Measurements from ENCODE around the gene SCGB1A1. TPM values are rescaled to one million over a fixed set of nuclear protein-coding genes. Genes with fewer than 3 reads are reported as not detected.
A peak's percentile ranks its signal among the peaks of the same experiment; 100 is the strongest.

The SCGB1A1 gene
- total and polyA plus RNA-seq, 2 of the 13 experiments (the other 11 are each of a cell fraction or from before 2014, with no cell fraction given) = not detected

DNA sequence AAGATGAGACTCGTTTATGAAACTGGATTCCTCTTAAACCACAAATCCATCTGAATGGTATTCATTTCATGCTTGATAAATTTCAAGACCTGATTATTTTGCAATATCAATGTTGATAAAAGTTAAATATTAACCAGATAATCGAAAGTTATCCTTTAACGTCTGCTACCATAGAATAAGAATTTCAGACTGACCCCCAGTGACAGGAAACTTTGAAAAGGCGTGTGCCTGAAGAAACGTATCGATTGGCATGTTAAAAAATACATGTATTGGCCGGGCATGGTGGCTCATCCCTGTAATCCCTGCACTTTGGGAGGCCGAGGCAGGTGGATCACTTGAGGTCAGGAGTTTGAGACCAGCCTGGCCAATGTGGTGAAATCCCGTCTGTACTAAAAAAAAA is 13.9 kb downstream of the SCGB1A1 start (continued):
- TF ChIP-seq CREM (IDR thresholded peaks at IDR 0.05) = 0 out of 2 replicates have a peak, but pooled peaks have one; percentile 16
- no peak for TF ChIP-seq CREM (CRISPR knock-in tag; IDR thresholded peaks at IDR 0.05)
- no peak for TF ChIP-seq JARID2 (CRISPR knock-in tag; IDR thresholded peaks at IDR 0.05; ENCODE audit: insufficient replicate concordance)
- no peak for TF ChIP-seq NAIF1 (CRISPR knock-in tag; IDR thresholded peaks at IDR 0.05; ENCODE audit: borderline replicate concordance)
- TF ChIP-seq, protein P1, sequence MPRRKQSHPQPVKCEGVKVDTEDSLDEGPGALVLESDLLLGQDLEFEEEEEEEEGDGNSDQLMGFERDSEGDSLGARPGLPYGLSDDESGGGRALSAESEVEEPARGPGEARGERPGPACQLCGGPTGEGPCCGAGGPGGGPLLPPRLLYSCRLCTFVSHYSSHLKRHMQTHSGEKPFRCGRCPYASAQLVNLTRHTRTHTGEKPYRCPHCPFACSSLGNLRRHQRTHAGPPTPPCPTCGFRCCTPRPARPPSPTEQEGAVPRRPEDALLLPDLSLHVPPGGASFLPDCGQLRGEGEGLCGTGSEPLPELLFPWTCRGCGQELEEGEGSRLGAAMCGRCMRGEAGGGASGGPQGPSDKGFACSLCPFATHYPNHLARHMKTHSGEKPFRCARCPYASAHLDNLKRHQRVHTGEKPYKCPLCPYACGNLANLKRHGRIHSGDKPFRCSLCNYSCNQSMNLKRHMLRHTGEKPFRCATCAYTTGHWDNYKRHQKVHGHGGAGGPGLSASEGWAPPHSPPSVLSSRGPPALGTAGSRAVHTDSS (CRISPR knock-in tag; conservative IDR thresholded peaks at IDR 0.05) = no peak
- TF ChIP-seq, protein P2, sequence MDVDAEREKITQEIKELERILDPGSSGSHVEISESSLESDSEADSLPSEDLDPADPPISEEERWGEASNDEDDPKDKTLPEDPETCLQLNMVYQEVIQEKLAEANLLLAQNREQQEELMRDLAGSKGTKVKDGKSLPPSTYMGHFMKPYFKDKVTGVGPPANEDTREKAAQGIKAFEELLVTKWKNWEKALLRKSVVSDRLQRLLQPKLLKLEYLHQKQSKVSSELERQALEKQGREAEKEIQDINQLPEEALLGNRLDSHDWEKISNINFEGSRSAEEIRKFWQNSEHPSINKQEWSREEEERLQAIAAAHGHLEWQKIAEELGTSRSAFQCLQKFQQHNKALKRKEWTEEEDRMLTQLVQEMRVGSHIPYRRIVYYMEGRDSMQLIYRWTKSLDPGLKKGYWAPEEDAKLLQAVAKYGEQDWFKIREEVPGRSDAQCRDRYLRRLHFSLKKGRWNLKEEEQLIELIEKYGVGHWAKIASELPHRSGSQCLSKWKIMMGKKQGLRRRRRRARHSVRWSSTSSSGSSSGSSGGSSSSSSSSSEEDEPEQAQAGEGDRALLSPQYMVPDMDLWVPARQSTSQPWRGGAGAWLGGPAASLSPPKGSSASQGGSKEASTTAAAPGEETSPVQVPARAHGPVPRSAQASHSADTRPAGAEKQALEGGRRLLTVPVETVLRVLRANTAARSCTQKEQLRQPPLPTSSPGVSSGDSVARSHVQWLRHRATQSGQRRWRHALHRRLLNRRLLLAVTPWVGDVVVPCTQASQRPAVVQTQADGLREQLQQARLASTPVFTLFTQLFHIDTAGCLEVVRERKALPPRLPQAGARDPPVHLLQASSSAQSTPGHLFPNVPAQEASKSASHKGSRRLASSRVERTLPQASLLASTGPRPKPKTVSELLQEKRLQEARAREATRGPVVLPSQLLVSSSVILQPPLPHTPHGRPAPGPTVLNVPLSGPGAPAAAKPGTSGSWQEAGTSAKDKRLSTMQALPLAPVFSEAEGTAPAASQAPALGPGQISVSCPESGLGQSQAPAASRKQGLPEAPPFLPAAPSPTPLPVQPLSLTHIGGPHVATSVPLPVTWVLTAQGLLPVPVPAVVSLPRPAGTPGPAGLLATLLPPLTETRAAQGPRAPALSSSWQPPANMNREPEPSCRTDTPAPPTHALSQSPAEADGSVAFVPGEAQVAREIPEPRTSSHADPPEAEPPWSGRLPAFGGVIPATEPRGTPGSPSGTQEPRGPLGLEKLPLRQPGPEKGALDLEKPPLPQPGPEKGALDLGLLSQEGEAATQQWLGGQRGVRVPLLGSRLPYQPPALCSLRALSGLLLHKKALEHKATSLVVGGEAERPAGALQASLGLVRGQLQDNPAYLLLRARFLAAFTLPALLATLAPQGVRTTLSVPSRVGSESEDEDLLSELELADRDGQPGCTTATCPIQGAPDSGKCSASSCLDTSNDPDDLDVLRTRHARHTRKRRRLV (CRISPR knock-in tag; IDR thresholded peaks at IDR 0.05) = no peak
- TF ChIP-seq, protein P3, sequence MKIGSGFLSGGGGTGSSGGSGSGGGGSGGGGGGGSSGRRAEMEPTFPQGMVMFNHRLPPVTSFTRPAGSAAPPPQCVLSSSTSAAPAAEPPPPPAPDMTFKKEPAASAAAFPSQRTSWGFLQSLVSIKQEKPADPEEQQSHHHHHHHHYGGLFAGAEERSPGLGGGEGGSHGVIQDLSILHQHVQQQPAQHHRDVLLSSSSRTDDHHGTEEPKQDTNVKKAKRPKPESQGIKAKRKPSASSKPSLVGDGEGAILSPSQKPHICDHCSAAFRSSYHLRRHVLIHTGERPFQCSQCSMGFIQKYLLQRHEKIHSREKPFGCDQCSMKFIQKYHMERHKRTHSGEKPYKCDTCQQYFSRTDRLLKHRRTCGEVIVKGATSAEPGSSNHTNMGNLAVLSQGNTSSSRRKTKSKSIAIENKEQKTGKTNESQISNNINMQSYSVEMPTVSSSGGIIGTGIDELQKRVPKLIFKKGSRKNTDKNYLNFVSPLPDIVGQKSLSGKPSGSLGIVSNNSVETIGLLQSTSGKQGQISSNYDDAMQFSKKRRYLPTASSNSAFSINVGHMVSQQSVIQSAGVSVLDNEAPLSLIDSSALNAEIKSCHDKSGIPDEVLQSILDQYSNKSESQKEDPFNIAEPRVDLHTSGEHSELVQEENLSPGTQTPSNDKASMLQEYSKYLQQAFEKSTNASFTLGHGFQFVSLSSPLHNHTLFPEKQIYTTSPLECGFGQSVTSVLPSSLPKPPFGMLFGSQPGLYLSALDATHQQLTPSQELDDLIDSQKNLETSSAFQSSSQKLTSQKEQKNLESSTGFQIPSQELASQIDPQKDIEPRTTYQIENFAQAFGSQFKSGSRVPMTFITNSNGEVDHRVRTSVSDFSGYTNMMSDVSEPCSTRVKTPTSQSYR (CRISPR knock-in tag; IDR thresholded peaks at IDR 0.05; ENCODE audit: borderline replicate concordance) = no peak
- TF ChIP-seq MLLT10 (CRISPR knock-in tag; IDR thresholded peaks at IDR 0.05) = no peak
- TF ChIP-seq, protein P4, sequence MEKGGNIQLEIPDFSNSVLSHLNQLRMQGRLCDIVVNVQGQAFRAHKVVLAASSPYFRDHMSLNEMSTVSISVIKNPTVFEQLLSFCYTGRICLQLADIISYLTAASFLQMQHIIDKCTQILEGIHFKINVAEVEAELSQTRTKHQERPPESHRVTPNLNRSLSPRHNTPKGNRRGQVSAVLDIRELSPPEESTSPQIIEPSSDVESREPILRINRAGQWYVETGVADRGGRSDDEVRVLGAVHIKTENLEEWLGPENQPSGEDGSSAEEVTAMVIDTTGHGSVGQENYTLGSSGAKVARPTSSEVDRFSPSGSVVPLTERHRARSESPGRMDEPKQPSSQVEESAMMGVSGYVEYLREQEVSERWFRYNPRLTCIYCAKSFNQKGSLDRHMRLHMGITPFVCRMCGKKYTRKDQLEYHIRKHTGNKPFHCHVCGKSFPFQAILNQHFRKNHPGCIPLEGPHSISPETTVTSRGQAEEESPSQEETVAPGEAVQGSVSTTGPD (CRISPR knock-in tag; IDR thresholded peaks at IDR 0.05) = no peak
- TF ChIP-seq HNRNPLL (IDR thresholded peaks at IDR 0.05; ENCODE audit: low read depth, low read length, poor library complexity, severe bottlenecking) = no peak
- TF ChIP-seq SP140L (CRISPR knock-in tag; IDR thresholded peaks at IDR 0.05; ENCODE audit: borderline replicate concordance) = no peak
- TF ChIP-seq, protein P5, sequence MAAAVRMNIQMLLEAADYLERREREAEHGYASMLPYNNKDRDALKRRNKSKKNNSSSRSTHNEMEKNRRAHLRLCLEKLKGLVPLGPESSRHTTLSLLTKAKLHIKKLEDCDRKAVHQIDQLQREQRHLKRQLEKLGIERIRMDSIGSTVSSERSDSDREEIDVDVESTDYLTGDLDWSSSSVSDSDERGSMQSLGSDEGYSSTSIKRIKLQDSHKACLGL (CRISPR knock-in tag; IDR thresholded peaks at IDR 0.05) = no peak
- peak; percentile 48; the same call in 1 of the 2 replicates for TF ChIP-seq FOSL2 (CRISPR knock-in tag; IDR thresholded peaks at IDR 0.05)
- no peak for TF ChIP-seq ZNF660 (CRISPR knock-in tag; IDR thresholded peaks at IDR 0.05; ENCODE audit: borderline replicate concordance, low read depth)
- TF ChIP-seq, protein P6, sequence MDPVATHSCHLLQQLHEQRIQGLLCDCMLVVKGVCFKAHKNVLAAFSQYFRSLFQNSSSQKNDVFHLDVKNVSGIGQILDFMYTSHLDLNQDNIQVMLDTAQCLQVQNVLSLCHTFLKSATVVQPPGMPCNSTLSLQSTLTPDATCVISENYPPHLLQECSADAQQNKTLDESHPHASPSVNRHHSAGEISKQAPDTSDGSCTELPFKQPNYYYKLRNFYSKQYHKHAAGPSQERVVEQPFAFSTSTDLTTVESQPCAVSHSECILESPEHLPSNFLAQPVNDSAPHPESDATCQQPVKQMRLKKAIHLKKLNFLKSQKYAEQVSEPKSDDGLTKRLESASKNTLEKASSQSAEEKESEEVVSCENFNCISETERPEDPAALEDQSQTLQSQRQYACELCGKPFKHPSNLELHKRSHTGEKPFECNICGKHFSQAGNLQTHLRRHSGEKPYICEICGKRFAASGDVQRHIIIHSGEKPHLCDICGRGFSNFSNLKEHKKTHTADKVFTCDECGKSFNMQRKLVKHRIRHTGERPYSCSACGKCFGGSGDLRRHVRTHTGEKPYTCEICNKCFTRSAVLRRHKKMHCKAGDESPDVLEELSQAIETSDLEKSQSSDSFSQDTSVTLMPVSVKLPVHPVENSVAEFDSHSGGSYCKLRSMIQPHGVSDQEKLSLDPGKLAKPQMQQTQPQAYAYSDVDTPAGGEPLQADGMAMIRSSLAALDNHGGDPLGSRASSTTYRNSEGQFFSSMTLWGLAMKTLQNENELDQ (CRISPR knock-in tag; IDR thresholded peaks at IDR 0.05; ENCODE audit: borderline replicate concordance) = no peak
